ENCODE data around the gene SNRPA.
"Not testable (repeated sequence)": the region's sequence is repeated elsewhere in the genome, so short reads cannot be mapped to it uniquely, and the experiment has no call there.

The SNRPA gene

DNA sequence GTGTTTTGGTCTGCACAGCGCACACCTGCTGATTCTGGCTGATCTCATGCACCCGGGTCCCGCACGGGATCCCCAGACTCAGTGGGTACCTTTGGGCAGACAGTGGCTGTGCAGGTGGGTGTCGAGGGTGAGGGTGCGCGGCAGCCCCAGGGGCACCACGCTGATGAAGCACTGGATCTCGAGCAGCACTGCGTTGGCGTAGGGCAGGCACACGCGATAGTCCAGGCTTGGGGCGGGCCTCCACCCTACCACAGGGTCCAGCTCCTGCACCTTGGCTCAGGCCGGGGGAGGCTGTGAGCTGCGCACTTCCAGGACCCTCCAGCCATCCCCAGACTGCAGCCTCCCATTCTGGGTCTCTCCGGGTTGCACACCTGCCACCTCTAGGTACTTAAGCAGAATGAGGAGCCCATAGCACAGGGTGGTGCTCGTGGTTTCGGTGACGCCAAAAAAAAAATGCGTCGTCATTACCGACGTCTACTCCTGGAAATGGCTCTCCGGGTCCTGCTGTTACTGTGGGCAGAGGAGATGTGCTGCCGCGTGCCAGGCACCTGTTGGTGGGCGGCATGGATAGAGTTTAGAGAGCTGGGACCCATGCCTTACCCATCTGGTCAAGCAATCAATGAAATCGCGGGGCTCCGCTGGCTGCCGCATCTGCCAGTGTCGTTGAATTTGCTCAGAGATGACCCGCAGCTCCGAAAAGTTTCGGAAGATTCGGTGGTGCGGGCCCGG is 58.5 kb downstream of the SNRPA start:
- peaks cover 1% of the 10 kb centered on the region; the same call in 1 of the 2 replicates for H3K4me1 ChIP-seq (ENCODE audit: control insufficient read depth, insufficient read depth, low read length)
- no peak for DNase-seq (ENCODE audit: low read depth, low spot score)
- H3K4me3 ChIP-seq (ENCODE audit: low read length), result no peak overlapping the region
- H3K9me3 ChIP-seq (ENCODE audit: control insufficient read depth, insufficient read depth, low read length), result no peaks in the 10 kb centered on the region
- WGBS (ENCODE audit: insufficient coverage, insufficient read length), result no CpG with 5 or more reads among the region's 39 CpGs
- H3K27me3 ChIP-seq (ENCODE audit: control insufficient read depth, insufficient read depth, low read length), result no peaks in the 10 kb centered on the region
- peaks cover 14% of the 10 kb centered on the region for H3K36me3 ChIP-seq (ENCODE audit: control insufficient read depth, insufficient read depth, low read length)
- H3K27ac ChIP-seq (ENCODE audit: low read length), result no peak overlapping the region

DNA sequence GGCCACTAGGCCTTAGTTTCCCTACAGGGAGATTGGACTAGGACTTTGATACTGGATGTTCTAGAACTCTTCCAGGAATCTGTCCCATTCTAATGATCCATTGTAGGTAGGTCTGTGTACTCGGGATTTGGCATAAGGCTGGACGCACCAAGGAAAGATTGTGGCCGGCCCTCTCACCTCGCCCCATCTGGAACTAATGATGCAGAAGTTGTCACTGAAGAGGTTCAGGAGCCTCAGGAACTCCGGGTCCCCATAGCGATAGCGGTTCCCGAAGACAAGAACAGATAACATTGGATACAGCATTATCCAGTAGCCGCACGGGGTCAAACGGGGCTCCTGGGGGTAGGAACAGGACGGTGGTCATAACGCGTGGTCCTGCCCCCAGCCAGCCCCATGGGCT is 59.2 kb downstream of the SNRPA start:
- no CpG with 5 or more reads among the region's 14 CpGs for WGBS (ENCODE audit: insufficient coverage, insufficient read length)

DNA sequence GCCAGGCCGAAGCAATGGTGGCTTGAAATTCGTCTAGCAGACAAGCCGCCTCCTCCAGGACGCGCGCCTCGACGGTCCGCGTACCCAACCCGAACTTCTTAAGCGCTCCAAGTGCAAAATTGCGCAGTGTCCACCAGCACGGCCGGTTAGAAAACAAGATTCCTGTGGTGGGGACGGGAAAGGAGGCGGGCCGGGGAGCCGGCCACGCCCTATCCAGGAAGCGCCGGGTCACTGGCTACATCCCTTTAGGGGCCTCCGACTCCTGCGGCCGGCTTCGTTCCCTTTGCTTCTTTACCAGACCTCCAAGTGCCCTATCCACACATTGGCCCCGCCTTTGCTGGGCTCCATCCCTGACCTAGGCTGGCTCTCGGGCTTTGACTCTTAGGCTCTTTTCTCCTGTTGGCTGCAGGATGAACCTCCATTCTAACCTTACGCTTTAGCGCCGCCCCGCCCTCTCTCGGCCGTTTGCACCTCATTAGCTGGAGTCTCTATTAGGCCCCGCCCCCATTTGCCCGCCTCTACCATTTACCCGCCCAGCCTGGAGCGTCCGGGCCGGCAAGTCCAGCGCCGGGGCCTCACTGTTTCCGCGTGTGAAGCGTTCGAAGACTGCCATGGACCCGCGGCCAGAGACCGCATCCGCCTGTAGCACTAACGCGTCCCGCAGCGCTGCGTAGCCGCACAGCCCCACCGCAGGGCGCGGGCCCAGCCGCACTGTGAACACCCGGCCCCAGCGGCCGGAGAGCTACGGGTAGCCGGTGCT is 59.8 kb downstream of the SNRPA start:
- not testable (repeated sequence) for H3K27ac ChIP-seq (ENCODE audit: low read length); DNase-seq (ENCODE audit: low read depth, low spot score); H3K4me1 ChIP-seq (ENCODE audit: control insufficient read depth, insufficient read depth, low read length)

More for the DNA sequence above, 59.2 kb downstream of the SNRPA start:
- Histone ChIP-seq H3K36me3 (ENCODE audit: control insufficient read depth, insufficient read depth, low read length) (peaks cover 14% of the 10 kb centered on the region), H3K9me3 (ENCODE audit: control insufficient read depth, insufficient read depth, low read length) (no peaks in the 10 kb centered on the region), H3K27me3 (ENCODE audit: control insufficient read depth, insufficient read depth, low read length) (no peaks in the 10 kb centered on the region), H3K4me1 (ENCODE audit: control insufficient read depth, insufficient read depth, low read length) (peaks cover 1% of the 10 kb centered on the region; the same call in 1 of the 2 replicates), H3K27ac (ENCODE audit: low read length) (no peak overlapping the region), H3K4me3 (ENCODE audit: low read length) (no peak overlapping the region)
- DNase-seq (ENCODE audit: low read depth, low spot score), result no peak

DNA sequence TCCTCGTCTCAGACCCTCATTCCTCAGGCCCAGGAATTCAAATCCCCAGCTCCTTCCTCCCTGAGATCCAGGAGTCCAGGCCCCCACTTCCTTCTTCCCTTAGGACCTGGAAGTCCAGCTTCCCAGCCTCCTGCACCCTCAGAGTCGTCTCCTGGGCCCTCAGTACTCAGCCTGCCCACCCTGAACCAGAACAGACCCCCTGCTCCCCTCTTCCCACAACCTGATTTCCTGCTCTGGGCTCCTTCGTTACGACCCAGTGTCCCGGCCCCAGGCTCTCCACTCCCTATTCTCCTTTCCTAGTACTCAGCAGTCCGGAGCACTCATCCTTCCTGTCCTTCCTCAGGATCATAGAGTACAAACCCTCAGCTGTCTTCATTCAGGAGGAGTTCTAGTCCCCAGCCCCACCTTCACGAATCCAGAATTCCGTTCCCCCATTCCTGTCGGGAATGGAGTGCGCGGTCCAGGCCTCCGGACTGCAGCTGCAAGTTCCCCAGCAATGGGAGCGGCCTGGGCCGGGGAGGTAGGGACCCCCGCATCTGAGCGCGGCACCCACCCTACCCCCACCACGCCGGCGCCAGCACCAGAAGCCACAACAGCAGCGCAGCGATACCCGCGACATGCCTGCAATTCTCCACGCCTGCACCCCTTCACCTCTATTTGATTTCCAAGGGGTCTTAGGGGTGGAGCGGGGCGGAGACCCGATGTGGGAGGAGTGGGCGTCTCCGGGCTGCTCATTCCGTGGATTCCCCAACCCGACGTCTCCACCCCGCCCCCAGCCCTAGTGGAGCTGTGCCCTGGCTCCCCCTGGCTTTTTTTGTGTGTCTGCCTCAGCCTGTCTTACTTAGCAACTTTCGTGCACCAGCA is 60.7 kb downstream of the SNRPA start:
- Histone ChIP-seq H3K27me3 (ENCODE audit: control insufficient read depth, insufficient read depth, low read length) (no peaks in the 10 kb centered on the region), H3K9me3 (ENCODE audit: control insufficient read depth, insufficient read depth, low read length) (no peaks in the 10 kb centered on the region), H3K36me3 (ENCODE audit: control insufficient read depth, insufficient read depth, low read length) (peaks cover 14% of the 10 kb centered on the region), H3K27ac (ENCODE audit: low read length) (no peak overlapping the region), H3K4me1 (ENCODE audit: control insufficient read depth, insufficient read depth, low read length) (peaks cover 1% of the 10 kb centered on the region; the same call in 1 of the 2 replicates), H3K4me3 (ENCODE audit: low read length) (peak overlapping the region; percentile 43; the same call in 1 of the 2 replicates)
- WGBS (ENCODE audit: insufficient coverage, insufficient read length), result no CpG with 5 or more reads among the region's 35 CpGs
- DNase-seq (ENCODE audit: low read depth, low spot score), result no peak

More for the DNA sequence above, 59.8 kb downstream of the SNRPA start:
- no CpG with 5 or more reads among the region's 65 CpGs for WGBS (ENCODE audit: insufficient coverage, insufficient read length)
- Histone ChIP-seq H3K4me3 (ENCODE audit: low read length) (peak overlapping the region; percentile 48; the same call in 1 of the 2 replicates), H3K36me3 (ENCODE audit: control insufficient read depth, insufficient read depth, low read length) (peaks cover 14% of the 10 kb centered on the region)
- H3K27me3 ChIP-seq (ENCODE audit: control insufficient read depth, insufficient read depth, low read length); H3K9me3 ChIP-seq (ENCODE audit: control insufficient read depth, insufficient read depth, low read length): not testable (repeated sequence)

DNA sequence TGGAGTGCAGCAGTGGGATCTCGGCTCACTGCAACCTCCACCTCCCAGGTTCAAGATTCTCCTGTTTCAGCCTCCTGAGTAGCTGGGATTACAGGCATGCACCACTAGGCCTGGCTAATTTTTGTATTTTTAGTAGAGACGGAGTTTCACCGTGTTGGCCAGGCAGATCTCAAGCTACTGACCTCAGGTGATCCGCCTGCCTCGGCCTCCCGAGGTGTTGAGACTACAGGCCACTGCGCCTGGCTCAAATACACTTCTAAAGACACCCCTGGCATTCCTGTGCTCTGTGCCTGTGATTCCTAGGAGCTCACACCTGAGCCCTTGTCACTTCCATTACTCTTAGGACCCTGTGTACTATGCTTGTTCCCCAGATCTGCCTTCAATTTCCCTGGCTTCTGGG is 61.6 kb downstream of the SNRPA start:
- peaks cover 14% of the 10 kb centered on the region for H3K36me3 ChIP-seq (ENCODE audit: control insufficient read depth, insufficient read depth, low read length)
- not testable (repeated sequence) for DNase-seq (ENCODE audit: low read depth, low spot score); H3K4me1 ChIP-seq (ENCODE audit: control insufficient read depth, insufficient read depth, low read length); H3K27me3 ChIP-seq (ENCODE audit: control insufficient read depth, insufficient read depth, low read length); H3K4me3 ChIP-seq (ENCODE audit: low read length); H3K9me3 ChIP-seq (ENCODE audit: control insufficient read depth, insufficient read depth, low read length); H3K27ac ChIP-seq (ENCODE audit: low read length)
- no CpG with 5 or more reads among the region's 7 CpGs for WGBS (ENCODE audit: insufficient coverage, insufficient read length)

DNA sequence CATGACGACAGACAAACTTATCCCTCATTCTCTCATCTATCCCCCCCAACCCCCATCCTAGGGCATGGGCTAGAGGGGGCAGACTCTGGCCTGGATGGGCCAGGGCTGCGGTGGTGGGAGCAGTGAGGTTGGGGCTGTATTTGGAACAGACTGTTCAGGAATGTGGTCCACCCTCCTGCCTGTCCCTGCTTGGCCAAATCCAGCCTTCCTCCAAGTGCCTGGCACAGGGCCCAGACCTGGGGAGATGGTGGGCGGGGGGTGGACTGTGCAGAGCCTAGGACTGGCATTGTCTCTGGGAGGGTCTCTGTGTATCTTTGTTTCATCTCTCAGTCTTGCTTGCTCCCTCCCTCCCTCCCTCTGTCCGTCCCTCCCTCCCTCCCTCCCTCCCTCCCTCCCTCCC is 62.2 kb downstream of the SNRPA start:
- no peaks in the 10 kb centered on the region for H3K27me3 ChIP-seq (ENCODE audit: control insufficient read depth, insufficient read depth, low read length)
- no peaks in the 10 kb centered on the region for H3K9me3 ChIP-seq (ENCODE audit: control insufficient read depth, insufficient read depth, low read length)
- peaks cover 1% of the 10 kb centered on the region; the same call in 1 of the 2 replicates for H3K4me1 ChIP-seq (ENCODE audit: control insufficient read depth, insufficient read depth, low read length)
- no peak overlapping the region for H3K4me3 ChIP-seq (ENCODE audit: low read length)
- whole genome bisulfite sequencing (ENCODE audit: insufficient coverage, insufficient read length), result no CpG with 5 or more reads among the region's 4 CpGs
- DNase-seq (ENCODE audit: low read depth, low spot score), result no peak
- H3K27ac ChIP-seq (ENCODE audit: low read length), result no peak overlapping the region
- H3K36me3 ChIP-seq (ENCODE audit: control insufficient read depth, insufficient read depth, low read length), result peaks cover 10% of the 10 kb centered on the region
